Dedifferentiated amniotic fluid mesenchymal stem cell (primary cell): ENCODE measurements around the gene PLXNA1.

Experiments used
- DNase-seq: peaks from one replicate; pipeline ENCODE4 v3.0.0-alpha.2; 2016; ENCODE audit errors: extremely low spot score

PLXNA1 gene

DNA sequence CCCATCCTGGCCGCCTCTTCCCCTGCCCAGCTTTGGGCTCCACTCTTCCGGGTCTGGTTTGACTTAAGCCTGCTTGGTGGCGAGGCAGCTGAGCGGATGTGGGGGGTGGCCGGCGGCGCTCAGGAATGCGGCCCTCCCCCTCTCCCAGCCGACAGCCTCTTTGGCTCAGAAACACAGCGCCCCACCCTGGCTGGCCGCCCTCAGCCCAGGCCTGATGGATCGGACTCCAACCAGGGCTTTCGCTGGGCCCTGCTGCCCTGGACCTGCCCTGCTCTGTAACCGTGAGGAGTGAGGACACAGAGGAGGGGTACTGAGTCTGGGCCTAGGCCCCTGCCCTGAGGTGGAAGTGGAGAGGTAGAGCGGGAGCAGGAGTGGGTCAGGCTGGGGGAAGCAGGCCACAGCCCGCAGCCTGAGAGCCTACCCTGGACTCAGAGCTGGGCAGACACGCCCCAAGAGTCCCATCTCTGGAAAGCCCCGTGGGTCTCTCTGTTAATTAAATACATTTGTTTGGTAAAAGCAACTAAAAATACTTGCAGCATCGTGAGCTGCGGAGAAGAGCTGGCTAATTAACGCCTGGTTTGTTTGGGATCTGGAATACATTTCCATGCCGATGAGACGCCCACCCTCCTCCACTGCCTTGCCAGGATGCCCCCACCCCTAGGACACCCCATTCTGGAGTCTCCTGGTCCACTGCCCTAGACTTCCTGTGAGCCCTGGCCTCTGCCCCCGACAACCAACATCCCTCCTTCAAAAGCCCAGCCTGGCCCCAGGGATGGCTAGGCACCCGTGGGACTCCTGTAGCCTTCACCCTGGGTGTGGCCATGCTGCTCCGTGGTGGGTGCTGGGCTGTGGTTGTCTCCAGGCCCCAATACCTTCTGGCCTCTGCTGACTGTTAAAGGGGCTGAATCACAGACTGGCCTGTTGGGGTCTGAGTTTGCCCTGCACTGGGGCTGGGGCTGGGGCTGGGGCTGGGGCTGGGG lies 19.6 kb downstream of the PLXNA1 start:
- peak; percentile 90 for DNase-seq

DNA sequence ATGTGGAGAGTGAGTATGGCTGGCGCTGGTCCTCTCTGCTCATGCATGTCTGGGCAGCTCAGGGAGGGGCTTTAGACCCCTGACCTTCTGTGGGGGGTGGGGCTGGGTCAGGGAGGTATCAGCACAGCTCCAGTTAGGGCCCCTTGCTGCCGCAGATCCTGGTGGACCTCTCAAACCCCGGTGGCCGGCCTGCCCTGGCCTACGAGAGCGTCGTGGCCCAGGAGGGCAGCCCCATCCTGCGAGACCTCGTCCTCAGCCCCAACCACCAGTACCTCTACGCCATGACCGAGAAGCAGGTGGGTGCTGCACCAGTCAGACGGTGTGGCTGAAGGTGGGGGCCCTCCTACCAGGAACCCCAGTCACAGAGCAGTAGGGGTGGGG lies 20.2 kb downstream of the PLXNA1 start:
- DNase-seq = no peak

DNA sequence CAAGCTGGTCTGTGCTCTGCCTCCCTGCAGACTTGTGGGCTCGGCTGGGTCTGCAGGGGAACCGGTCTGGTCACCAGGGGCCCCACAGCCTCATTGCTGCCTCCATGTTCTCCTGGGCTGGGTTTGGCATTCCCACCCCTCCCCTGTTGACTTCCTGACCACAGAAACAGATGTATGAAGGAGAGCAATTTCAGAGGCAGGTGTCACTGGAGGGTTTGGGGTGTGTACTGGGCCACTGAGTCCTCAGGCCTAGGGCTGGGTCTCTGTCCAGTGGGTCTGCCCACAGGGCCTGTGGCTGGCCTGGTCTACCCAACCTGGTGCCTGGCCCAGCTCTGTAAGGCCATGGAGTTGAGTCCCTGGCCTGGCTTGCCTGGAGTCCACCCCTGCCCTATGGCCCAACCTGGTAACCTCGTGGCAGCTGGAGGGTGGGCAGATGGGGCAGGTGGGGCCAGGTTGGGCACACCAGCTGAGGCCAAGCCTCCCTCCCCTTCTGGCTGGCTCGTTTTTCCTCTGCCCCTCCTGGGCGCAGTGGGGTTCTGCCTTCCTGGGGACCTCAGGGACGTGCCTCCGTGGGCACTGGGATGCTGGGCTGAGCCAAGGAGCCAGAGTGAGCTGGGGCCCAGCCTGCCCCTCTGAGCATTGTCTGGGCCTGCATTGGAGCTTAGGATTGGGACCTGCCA lies 20.8 kb downstream of the PLXNA1 start:
- DNase-seq = no peak

DNA sequence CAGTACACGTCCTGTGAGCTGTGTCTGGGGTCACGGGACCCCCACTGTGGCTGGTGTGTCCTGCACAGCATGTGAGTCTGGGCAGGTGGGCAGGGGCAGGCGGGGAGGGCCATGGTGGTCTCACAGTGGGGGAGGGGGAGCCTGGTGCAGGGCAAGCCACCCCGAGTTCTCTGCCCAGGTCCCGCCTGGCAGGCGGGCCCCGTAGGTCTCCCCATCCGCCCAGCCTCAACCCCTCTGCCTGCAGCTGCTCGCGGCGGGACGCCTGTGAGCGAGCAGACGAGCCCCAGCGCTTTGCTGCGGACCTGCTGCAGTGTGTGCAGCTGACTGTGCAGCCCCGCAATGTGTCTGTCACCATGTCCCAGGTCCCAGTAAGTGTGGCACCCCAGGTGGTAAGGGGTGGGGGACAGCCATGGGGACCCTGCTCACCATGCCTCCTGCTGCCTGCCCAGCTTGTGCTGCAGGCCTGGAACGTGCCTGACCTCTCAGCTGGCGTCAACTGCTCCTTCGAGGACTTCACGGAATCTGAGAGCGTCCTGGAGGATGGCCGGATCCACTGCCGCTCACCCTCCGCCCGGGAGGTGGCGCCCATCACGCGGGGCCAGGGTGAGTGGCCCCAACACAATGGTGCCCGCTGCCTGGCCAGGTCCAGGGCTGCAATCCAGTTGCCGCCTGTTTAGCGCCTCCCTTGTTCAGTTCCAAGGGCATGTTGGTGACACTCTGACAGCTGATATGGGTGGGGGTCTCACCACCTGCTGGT lies 21.9 kb downstream of the PLXNA1 start:
- no peak for DNase-seq

DNA sequence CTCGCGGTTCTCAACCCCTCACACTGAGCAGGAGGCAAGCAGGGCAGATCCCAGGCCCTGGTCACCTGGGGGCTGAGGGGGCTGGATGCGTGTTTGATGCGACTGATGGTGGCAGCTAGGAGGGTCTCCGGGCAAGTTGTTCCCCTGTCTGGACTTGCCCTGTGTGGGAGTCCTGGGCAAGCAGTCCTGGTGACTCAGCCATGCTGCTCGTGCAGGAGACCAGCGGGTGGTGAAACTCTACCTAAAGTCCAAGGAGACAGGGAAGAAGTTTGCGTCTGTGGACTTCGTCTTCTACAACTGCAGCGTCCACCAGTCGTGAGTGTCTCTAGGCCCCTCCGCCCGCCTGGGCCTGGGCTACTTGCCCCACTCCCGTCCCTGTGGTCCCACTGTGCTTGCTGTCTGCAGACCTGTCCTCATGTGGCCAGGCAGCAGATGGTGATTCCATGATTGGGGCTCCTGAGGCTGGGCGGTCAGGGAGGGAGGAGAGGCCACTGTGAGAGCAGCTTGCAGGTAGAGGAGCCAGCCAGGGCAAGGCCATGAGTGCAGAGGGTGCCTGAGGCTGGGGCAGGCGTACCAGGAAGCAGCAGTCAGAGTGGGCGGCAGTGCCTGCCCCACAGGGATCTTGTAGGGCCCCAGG lies 23.1 kb downstream of the PLXNA1 start:
- no peak for DNase-seq

DNA sequence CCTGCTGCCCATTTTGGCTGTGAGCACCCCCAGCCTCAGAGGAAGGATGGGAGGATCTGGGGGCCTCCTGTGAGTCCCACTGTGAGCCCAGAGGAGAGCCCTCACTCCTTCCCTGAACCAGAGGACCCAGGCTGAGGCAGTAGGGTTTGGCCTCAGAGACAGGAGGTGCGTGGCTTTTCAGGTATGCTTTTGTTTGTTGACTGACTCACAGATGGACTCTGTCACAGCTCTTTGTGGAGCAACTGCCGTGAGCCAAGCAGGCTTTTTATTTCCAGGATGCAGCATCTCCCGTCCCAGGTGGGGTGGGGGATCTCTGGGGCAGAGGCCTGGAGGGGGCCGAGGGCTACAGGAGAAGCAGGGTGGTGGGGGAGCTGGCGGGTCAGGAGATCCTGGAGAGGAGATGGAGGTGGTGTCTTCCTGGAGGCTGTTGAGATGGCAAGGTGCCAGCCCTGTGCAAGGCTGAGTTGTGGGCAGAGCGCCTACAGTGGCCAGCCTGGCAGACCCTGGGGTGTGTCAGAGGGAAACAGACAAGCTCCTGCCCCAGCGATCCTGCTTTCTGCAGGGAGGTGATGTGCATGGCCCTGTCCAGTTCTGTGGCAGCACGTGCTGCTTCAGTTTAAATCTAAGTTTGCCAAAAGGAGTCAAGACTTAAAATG lies 24.0 kb downstream of the PLXNA1 start:
- DNase-seq = no peak

DNA sequence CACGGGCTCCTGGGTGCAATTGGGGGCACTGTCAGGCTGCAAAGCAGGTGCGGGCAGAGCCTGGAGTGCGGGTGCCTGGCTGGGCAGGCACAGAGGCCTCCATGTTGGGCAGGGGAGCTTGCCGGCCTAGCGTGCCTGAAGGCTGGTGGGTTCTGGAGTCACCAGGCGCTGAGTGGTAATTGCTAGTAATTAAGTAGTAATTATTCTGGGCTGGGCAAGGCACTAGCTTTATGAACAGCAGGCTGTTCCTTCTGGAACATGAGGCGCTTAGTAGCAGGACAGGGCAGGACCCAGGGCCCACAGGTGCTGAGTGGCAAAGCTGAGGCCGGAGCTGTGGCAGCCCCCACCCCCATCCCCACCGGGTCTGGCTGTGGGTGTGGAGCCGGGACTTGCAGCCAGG lies 25.3 kb downstream of the PLXNA1 start:
- no peak for DNase-seq

DNA sequence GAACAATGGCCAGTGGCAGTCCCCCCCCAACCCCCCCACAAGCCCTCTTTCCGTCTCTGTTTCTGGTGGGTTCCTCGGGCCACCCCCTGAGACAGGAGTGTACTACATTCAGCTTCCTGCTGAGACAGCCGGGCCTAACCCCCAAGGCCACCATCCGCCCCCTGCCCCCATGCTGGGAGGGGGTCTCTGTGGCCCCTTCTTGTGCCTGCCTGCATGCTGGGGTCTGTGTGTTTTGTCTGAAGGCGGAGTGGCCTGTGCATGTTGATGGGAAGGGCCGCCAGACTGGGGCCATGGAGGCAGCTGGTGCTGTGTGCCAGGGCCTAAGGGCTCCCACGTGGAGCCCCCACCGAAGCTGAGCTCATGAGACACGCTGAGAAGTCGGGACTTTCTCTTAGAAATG lies 26.6 kb downstream of the PLXNA1 start:
- DNase-seq = no peak

DNA sequence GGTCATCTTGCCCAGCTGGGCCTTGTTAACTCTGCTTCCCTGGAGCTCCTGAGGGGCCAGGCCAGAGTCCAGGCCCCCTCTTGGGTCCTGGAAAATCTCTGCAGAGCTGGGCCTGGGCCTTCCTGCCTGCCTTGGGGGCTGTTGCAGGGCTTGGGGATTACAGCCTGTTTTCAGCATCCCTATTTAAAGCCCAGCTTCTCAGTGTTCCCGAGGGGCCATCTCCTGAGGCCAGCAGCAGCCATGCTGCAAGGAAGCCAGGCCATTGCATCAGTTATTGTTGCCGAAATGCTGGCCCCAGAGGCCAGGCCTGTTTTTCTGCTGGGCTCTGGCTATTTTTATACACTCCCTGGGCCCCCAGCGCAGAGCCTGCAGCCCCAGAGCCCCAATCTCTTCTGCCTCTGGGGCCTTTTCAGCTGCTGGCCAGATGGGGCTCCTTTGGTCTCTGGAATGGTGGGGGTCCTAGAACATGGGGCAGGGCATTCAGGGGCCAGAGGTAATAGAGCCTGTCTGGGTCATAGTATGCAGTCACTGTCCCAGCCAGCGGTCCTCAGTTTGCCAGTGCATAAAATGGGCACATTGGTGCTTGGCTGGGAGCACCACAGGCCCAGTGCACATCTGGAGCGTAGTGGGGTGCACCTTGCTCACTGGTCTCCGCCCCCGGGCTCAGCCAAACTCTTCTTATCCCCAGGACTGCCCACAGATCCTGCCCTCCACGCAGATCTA lies 28.5 kb downstream of the PLXNA1 start:
- DNase-seq = peak; percentile 64

DNA sequence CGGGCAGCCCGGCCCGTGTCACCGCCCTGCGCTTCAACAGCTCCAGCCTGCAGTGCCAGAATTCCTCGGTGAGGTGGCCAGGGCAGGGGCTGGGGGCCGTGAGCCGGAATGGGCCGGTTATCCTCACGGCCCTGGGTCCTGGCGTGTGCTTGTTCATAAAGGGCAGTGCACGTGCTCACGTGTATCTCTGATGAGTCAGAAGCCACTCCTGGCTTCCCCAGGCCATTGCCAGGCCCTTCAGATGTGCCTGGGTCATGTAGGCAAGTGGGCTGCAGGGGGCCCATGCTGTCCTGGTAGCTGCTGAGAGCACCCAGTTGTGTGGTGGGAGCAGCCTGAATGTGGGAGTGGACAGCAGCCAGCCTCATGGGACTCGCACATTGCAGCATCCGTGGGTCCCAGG lies 29.2 kb downstream of the PLXNA1 start:
- no peak for DNase-seq

DNA sequence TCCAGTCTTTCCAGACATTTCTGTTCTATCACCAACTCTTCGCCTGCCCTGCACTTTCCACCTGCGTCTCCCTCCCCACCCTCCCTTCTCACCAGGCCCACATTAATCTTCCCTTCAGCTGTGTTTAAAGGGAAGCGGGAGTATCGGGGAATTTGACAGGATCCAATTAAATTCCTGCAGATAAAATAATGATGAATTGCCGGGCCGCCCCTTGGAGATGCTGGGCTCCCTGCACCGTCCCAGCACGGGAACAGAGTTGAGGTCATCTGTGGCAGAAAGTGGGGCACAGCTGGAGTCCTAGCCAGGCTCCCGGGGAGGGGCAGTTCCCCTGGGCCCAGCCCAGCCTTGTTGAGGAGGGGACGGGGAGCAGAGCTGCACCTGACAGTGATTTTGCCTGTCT lies 30.3 kb downstream of the PLXNA1 start:
- no peak for DNase-seq

DNA sequence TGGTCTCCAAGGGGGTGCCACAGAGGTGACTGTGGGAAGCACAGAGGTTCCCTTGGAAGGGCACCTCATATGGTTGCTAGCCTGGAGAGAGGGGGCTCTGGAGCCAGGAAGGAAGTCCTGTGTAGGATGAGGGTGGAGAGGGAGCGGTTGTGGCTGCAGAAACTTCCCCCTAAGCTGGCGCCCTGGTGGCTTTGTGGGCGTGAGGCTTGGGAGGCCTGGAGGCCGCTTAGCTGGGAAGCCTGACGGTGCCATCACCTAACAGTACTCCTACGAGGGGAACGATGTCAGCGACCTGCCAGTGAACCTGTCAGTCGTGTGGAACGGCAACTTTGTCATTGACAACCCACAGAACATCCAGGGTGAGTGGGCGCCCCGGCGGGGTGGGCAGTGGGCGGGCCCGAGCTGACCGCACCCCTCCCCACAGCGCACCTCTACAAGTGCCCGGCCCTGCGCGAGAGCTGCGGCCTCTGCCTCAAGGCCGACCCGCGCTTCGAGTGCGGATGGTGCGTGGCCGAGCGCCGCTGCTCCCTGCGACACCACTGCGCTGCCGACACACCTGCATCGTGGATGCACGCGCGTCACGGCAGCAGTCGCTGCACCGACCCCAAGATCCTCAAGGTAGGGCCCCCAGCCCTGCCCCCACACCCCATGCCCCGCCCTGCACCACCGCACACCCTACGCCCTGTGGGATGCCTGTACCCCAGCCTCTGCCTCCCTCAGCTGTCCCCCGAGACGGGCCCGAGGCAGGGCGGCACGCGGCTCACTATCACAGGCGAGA lies 31.0 kb downstream of the PLXNA1 start:
- no peak for DNase-seq

DNA sequence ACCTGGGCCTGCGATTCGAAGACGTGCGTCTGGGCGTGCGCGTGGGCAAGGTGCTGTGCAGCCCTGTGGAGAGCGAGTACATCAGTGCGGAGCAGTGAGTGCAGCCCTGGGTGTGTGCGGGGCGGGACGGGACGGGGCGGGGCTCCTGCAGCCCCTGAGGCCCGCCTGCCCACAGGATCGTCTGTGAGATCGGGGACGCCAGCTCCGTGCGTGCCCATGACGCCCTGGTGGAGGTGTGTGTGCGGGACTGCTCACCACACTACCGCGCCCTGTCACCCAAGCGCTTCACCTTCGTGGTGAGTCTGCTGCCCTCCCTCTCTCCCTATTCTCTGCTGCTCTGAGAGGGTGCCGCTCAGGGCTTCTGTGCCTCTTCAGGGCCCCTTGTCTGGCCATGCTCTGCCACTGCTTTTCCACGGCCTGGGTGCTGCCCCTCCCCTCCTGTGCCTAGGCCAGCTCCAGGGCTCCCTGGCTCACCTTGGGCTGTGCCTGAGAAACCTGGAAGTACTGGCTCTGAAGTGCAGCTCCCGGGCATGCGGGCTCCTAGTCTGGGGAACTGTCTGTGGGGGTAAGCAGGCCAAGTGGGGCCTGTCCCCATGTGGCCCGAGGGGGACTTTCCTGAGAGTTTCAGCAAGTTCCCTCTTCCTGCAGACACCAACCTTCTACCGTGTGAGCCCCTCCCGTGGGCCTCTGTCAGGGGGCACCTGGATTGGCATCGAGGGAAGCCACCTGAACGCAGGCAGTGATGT lies 31.8 kb downstream of the PLXNA1 start:
- no peak for DNase-seq

DNA sequence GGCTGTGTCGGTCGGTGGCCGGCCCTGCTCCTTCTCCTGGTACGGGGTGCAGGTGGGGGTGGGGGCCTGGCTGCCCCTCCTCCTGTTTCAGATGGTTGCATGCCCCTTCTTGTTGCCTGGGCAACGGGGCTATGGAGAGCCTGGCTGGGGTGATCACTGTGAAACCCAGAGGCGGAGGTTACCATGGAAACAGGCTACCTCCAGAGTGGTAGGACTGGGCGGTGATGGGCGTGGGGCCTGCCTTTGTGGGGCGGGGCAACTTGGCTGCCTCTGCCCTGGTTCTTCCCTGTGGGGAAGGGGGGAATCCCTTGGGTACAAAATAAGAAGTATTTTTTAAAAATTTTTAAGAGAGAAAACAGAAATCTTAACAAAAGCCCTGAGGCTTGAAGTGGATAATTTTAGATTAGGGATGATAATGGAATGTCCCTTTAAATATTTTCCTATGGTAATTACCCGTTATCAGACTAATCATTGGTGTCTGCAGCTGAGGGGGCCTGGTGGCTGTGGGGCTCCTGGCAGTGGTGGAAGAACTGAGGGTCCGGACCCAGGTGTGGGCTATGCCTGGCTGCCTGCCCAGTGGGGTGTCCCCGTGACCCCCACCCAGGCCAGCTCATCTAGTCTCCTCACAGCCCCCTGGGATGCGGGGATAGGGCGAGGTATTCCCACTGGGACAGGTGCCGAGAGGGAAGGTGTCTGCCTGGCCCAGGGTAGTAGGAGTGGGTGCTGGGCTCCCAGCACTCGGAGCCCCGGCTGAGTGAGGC lies 32.5 kb downstream of the PLXNA1 start:
- DNase-seq = no peak

DNA sequence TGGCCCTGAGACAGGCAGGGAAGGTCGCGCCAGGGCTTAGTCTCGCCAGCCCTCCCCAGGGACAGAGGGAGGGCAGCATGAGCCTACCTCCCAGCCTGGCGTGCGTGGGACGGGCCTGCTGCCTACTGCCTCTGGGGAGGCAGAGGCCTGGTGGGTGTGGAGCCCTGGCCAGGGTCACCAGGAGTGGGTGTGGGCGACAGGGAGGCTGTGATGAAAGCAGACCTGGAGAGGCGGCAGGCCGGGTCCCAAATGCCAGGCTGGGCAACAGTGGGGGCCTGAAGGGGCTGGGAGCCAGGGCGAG lies 33.1 kb downstream of the PLXNA1 start:
- DNase-seq = no peak

DNA sequence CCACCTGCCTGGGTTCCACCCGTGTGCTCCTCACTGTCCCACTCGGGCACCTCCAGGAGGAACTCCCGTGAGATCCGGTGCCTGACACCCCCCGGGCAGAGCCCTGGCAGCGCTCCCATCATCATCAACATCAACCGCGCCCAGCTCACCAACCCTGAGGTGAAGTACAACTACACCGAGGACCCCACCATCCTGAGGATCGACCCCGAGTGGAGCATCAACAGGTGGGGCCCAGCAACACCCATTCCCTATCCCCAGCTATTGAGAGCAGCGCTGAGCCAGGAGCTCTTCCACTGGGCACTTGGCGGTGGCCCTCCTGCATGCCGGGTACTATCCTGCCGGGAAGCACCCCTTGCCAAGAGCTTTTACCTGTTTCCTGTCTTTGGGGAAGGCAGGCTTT lies 33.5 kb downstream of the PLXNA1 start:
- DNase-seq = no peak

DNA sequence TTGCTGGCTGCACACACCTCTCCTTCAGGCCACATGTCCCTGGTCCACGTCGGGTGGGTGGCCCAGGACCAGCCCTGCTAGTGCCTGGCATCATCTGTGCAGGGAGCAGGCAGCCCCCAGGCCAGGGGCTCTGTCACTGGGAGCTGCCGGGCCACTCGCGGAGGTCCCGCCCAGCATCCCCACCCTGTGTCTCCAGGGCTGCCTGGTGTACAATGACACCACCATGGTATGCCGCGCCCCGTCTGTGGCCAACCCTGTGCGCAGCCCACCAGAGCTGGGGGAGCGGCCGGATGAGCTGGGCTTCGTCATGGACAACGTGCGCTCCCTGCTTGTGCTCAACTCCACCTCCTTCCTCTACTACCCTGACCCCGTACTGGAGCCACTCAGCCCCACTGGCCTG lies 34.3 kb downstream of the PLXNA1 start:
- no peak for DNase-seq

DNA sequence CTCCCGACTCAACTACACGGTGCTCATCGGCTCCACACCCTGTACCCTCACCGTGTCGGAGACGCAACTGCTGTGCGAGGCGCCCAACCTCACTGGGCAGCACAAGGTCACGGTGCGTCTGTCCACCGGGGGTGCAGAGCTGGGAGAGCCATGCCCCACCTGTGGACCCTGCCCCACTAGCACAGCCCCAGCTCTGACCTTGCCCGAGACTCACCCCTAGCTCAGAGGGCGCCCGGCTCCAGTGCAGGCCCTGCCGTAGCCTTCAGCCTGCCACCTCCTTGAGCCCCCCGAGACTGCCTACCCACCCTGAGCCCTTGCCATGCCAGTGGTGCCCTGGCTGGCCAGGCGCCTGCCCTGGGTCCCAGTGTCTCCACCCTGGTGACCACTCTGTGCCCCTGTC lies 34.9 kb downstream of the PLXNA1 start:
- no peak for DNase-seq
